Upper lobe of left lung (tissue), 4 donors: ENCODE results near the gene DLD.

Source experiments
- CTCF ChIP-seq, 6 experiments: fragments of 450-650 bp in 4 of 6; fragments of 200-600 bp in 2 of 6; sonication (generic) in 2 of 6; IDR thresholded peaks; one replicate each; pipeline ENCODE4 v1.5.1; 2016 to 2019; ENCODE audit warnings: antibody characterized with exemption in 6 of 6
- EP300 ChIP-seq, 4 donors: sonication (generic); formaldehyde crosslinking; IDR thresholded peaks; one replicate each; pipeline ENCODE4 v1.5.1; 2017; ENCODE audit warnings: antibody characterized with exemption in 4 of 4, control low read depth in 2 of 4
- POLR2AphosphoS5 ChIP-seq, 2 donors: sonication (generic); formaldehyde crosslinking; IDR thresholded peaks; one replicate each; pipeline ENCODE4 v1.5.1; 2017; ENCODE audit warnings: antibody characterized with exemption in 2 of 2

DNA sequence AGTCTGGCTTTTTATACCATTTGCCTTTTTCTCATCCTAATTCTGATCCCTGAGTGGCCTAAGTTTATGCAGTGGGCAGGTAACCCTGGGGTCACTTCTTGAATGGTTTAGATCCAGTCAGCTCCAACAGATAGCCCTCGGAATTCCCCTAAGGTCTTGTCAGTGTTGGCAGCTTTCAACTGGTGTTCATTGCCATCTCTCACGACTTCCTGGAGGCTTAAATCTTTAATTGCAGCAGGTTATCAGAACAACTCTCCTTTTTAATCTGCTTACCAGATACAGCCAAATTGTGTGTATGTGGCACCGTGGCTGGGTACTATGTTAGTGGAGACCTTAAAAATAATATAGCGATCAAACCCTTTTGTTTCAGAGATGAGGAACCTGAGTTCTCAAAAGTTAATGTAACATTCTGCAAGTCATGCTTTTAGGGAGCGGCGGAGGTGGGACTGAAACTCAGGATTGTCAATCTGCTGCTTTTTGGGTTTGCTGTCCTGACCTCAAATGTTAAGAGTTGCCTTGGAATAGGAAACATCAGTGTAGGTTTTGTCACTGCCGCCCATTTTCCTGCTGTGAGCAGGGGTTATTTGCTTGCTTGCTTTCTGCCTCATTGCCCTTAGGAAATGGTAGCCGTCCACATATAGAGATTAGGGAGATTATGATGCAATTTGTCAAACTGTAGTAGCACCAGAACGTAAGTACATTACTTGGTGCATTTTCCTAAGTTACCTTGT is 818 bp downstream of the DLD start:
- no peak for TF ChIP-seq EP300 (IDR thresholded peaks at IDR 0.05)
- no peak for TF ChIP-seq CTCF (IDR thresholded peaks at IDR 0.05)
- no peak for TF ChIP-seq POLR2AphosphoS5 (IDR thresholded peaks at IDR 0.05)
